ENCODE data around the gene BEX4.
"Not testable (repeated sequence)": the region's sequence is repeated elsewhere in the genome, so short reads cannot be mapped to it uniquely, and the experiment has no call there.

BEX4 gene, protein sequence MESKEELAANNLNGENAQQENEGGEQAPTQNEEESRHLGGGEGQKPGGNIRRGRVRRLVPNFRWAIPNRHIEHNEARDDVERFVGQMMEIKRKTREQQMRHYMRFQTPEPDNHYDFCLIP

DNA sequence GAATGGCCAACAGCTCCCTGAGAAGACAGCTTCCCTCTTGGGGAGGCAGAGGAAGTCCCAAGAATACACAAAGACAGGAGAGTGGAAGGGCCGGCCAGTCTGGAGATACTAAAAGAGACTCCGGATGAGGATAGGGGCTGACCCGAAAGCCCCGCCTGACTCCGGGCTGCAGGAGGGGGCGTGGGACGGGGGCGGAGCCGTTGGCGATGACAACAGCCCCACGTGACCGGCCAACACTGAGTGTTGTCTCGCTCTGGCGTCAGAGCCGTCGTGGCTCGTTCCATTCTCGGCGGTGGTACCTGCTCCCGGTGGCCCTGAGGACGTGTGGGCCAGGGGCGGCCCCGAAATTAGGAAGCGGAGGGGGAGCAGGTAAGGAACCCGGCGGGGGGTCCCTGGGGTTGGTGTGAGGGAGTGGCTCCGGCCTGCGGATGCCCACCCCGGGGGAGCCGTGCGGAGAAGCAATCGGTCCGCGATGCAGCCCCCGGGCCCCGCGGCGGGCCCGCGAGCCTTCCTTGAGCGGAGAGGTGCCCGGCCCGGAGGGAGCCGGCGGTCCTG, at the start of gene BEX4:
Gene BEX4 (plus strand): TSS at position 239 of the 555 bp plus-strand sequence. CDS start 1,046 bp downstream, outside the sequence.
- peak; percentile 47 for DNase-seq

DNA sequence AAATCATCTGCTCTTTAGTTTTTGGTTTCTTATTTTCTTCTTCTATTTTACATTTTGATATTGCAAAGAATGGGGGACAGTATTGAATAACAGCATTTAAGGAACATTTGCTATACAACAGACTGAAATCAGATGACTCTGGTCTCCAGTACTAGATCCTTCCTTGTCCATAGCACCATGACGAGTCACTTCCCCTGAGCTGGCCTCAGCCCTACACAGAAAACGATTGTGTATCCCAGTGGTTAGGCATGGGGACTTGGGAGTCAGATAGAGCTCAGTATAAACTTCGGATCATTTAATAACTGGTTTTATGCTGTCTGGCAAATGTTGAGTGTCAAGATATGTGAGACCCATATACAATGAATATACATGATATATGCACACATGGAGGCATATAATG, 44.7 kb upstream of the BEX4 start:
- DNase-seq: no peak

DNA sequence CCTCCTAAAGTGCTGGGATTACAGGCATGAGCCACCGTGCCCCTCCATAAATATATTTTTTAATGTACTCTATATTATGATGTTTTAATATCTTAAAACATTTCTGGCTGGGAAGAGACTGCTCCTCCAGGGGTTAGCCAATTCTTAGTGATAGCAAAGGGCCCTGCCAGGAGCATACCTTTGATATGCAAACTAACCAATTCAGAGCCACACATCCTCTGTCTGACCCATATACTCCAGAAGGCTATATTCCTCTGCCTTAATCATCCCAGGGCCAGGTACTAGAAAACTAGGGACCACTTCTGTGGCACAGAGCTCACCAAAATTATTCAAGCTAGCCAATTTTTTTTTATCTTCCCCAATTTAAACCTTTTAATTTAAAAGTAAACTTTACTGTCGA, 43.6 kb upstream of the BEX4 start:
- DNase-seq: no peak

DNA sequence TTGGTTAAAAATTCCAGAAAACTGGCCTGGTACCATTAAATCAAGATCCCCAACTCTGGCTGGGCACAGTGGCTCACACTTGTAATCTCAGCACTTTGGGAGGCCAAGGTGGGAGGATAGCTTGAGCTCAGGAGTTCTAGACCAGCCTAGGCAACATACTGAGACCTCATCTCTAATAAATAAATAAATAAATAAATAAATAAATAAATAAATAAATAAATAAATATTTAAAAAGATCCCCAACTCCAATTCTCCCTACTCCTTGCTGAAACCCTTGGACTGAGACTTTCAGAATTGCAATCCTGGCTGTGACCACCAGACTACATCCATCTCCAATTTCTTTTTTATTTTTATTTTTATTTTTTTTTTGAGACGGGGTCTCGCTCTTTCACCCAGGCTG, 39.7 kb upstream of the BEX4 start:
- not testable (repeated sequence) for DNase-seq

DNA sequence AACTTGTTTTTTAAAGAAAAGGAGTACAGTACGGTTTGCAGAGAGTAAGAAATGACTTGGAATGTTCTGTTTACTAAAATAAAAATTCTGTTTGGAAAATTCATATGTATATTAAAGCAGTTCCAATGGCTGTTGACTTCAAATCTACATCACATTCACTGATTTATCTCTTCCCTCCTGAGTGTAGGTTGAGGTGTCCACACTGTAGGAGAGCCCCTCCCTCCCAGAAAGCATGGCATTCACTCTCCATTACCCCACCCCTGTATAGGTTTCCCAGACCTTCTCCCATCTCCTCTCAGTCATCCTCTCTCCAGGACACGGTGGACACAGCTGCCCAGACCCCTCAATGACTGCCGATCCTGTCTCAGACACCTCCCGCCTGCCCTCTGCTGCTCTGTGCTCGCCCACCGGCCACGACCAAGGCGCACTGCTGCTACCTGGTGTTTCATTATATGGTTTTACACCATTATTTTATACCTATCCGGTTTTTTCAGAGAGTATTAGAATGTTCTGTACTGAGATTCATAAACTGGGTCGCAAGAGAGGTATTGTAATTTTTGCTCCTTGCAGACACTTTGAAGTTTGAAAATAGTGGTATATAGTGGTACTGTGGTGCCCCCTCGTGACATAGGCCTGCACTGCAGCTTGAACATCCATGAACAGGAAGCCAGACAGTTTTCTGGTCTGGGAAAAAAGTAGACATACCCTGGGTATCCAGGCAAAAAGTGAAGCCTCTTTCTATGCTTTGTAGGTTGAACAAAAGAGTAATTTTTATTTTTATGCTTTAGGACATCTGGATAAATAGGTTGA, 38.8 kb upstream of the BEX4 start:
- peak; percentile 67 for DNase-seq

DNA sequence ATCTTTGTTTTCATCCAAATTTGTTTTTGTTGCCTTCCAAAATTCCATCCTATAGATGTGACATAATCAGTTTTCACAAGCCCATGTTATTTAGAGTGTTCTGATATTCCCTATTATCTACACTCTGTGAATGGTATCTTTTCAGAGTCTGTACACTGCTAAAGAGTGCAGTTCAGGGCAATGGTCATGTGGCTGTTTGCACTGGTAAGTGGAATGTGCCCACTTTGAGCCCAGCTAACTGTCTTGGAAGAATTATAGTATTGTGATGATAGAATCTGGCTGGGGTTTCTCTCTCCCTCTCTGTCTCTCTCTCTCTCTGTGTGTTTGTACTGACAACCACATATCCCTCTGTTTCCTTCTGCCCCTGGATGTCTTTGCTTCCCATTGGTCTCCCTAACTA, 37.4 kb upstream of the BEX4 start:
- no peak for DNase-seq

DNA sequence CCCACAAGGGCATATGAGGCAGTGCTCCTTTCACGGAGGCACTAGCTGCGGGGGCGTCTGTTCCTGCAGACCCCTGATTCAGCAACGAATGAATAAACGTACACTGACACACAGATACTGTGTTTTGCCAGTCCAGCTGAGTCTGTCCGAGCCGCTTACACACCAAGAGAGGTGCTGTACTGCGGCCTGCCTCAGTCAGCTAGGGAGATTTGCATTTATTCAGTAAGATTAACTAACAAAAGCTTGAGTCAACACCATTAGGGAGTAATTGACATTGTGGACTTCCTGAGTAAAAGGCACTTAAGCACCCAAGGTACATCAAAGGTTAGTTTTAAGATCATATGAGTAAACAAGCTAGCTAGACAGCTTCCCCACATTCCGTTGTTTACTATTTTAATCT, 31.0 kb upstream of the BEX4 start:
- no peak for DNase-seq

DNA sequence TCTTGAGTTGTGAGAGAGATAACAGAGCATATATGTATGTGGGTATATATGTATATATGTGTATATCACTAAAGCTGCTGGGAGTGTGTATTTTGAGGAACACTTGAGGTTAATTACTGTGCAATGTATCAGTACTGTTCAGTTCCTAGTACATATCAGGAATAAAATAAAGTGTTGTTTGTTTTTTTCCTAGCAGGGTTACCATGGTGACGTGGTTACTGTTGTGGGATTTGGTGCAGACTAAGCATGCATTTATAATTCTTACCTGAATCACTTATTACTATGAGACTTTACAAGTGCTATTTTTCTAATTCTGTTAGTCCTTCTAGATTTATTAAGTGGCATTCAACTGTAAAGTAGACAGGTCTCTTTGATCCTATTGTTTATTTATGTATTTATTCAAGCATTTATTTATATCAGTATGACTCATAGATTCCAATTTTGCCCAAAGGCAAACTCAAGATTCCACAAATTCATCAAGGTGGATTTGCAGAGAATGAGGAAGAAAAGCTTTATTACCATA, 26.9 kb upstream of the BEX4 start:
- DNase-seq: no peak

DNA sequence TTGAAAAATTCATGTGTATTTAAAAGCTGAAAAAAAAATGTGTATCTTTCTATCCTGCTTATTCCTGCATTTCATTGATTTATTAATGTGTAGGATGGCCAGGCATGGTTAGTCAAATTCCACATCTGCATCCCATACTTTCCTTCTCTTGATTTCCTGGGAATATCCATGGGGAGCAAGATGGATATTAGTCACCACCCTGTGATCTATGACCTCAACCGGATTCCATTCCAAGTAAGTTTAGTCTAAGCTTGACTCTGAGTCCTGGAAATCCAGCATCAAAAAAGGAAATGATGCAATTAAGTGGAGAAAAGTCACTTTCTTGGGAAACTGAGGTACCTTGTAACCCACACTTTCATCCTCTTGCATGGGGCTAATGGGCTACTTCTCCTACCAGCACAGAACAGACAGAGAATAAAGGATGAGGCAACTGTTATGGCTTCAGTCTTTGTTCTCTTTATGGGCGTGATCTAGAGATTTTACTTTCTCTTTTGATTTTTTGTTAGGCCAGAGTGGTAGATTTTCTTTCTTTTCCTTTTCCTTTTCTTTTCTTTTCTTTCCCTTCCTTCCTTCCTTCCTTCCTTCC, 17.1 kb upstream of the BEX4 start:
- DNase-seq: no peak

DNA sequence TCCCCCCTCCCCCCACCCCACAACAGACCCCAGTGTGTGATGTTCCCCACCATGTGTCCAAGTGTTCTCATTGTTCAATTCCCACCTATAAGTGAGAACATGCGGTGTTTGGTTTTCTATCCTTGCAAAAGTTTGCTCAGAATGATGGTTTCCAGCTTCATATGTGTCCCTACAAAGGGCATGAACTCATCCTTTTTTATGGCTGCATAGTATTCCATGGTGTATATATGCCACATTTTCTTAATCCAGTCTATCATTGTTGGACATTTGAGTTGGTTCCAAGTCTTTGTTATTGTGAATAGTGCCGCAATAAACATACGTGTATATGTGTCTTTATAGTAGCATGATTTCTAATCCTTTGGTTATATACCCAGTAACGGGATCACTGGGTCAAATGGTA, 16.2 kb upstream of the BEX4 start:
- DNase-seq: not testable (repeated sequence)

DNA sequence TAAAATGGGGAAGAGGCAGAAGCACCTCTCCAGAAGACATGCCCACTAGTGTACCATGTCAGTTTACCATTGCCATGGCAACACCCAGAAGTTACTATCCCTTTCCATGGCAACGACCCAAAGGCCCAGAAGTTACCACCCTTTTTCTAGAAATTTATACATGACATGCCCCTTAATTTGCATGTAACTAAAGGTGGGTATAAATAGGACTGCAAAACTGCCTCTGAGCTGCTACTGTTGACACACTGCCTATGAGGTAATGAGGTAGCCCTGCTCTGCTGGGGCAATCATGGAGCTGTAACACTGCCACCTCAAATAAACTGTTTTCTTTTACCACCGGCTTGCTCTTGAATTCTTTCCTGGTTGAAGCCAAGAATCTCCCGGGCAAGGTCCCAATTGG, 13.9 kb upstream of the BEX4 start:
- DNase-seq: no peak

DNA sequence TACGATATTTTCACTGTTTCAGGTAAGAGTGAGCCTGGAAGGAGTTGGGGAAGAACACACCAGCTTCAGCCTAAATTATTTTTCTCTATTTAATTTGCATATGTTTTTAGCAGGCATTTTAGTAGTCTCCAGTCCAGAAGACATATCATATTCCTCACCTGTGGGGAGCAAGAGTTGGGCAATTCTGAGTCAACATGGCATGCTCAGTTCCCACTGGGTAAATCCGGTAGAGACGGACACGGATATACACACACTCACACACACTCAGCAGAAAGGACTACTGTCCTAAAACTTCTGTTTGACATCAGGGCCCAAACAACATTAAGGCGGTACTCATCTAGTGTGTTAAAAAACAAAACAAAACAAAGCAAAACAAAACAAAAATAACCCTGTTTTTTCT, 4.9 kb upstream of the BEX4 start:
- no peak for DNase-seq

DNA sequence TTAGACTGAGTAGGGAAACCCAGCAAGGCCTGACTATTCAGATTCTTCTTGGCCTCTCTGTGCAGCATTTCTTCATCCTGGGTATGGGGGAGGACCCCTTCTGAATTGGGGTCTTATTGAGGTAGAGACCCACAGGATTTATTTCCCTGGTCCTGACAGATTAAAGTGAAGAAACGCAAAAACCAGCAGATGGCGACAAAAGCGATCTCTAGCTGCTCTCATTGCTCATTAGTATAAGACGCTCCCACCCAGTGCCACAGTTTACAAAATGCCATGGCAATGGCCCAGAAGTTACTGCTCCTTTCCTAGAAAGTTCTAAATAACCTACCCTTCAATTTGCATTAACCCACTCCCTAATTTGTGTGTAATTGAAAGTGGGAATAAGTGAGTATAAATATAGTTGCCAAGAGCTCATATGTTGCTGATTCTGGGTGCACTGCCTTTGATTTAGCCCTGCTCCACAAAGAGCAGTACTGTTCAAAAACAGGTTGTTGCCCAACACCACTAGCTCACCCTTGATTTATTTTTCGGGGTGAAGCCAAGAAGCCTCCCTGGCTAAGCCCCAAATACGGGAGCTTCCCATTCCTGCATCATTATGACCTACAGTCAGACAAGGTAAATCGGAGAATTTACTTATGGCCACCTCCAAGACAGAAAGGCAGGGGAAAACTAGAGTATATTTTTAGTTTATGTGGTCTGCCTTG, 3.7 kb upstream of the BEX4 start:
- peak; percentile 48 for DNase-seq

DNA sequence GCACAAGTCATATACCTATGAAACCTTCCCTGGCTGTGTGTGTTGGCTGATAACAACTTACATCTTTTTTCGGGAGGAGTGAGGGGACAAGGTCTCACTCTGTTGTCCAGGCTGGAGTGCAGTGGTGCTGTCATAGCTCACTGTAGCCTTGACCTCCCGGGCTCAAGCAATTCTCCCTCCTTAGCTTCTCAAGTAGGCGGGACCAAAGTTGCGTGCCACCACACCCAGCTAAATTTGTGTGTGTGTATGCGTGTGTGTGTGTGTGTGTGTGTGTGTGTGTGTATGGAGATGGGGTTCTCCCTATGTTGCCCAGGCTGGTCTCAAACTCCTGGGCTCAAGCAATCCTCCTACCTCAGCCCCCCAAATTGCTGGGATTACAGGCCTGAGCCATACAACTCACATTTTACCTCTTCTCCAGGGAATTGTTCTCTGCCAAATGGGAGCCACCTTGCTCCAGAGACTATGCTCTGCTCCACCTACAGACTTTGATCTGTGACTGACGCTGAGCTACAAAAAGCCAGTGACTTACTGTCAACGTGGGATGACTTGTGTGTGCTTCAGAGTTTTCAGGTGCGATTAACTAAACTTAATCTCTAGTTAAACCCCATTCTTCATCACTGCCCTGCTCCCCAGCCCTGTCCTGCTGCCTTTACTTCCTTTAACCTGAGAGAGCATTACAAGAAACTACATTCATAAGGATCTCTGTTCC, 2.0 kb upstream of the BEX4 start:
- DNase-seq: no peak

DNA sequence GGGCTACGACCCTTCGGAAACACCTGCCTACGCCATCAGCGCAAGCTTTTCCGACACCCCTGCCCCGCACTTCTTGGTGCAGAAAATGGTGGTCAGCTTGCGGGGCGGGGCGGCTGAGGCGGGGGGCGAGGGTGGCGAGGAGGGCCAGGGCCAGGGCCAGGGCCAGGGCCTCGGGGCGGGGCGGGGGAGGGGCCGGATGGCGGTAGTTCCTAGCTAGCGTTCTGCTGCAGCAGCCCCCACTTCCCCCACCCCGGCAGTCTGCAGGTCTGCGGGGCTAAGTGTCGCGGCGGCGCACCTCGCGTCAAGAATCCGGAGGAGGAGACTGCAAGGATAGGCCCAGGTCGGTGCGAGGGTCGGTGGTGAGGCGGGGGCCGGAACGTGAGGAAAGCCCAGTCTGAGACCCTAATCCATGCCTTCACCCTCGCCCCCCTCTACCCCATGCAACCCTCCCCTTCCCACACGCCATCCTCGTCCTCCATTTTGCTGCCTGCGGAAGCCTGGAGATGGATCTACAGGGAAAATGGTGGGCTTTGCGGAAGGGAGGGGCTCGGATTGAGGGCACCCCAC, 600 bp downstream of the BEX4 start:
- no peak for DNase-seq

DNA sequence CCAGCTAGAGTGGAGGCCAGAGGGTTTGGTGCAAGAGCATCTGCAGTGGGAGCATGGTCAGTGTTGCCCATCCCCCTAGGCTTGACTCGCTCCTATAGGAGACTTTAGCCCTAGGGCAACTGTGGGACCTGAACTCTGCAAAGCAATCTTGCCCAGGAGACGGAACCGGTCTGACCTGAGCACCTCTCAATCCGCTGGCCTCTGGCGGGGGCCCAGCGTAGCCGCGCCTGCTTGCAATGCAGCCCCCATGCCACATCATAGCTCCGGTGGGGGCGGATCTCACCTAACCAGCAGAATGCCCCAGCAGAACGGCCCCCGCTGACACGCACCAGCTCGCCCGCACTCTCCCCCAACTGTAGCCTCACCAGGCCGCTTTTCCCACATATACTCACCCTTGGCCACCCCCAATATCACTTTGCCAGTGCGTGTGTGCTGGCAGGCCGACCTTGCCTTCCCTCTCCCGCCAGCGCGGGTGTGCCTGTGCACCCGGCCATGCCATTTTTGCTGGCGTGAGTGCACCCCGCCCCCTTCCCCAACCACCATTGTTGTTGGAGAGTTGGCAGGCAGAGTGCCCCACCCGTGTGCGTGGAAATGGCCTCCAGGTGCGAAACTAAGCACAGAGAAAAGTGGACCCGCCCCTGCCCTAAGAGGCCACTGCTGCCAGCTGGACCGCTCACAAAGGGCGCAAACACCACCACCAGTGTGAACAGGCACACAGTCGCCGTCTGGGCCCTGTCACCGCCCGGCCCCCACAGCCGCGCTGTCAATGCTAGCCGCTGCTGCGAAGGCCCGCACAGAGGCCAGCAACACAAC, 5.8 kb downstream of the BEX4 start:
- no peak for DNase-seq

DNA sequence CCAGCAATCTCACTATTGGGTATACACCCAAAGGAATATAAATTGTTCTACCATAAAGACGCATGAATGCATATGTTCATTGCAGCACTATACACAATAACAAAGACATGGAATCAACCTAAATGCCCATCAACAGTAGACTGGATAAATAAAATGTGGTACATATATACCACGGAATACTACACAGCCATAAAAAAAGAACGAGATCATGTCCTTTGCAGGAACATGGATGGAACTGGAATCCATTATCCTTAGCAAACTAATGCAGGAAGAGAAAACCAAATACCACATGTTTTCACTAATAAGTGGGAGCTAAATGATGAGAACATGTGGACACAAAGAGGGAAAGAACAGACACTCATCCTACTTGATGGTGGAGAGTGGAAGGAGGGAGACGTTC, 11.0 kb downstream of the BEX4 start:
- not testable (repeated sequence) for DNase-seq

DNA sequence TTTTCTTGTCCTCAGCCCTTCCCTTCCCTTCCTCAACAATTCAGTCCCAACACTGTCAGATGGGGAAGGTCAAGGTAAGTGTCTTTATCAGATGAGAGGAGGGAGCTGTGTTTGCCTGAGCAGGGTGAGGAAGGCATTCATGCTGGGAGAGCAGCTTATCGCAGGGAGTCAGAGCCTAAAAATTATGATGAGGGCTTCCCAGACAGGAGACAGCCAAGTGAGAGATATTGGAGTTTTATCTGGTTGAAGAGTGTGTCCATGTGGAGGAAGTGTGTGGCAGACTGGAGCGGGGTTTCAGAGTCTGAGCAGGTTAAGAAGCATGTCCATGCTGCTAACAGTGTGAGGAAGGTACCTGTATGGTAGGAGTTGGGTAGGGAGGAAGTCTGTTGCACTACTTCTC, 18.4 kb downstream of the BEX4 start:
- no peak for DNase-seq

DNA sequence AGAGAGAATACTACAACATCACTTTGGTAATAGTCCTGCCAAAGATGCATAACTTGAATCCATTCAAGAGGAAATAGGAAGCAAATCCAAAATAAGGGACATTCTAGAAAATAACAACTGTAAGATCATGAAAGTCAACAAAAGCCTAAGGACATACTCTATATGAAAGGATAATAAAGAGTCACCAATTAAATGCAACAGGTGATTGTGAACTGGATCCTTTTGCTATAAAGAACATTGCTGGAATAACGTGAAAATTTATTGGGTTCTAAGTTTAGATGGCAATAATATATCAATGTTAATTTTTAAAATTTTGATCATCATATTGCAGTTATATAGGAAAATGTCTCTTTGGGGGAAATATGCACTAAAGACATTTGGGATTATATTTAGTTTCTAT, 20.0 kb downstream of the BEX4 start:
- DNase-seq: no peak

DNA sequence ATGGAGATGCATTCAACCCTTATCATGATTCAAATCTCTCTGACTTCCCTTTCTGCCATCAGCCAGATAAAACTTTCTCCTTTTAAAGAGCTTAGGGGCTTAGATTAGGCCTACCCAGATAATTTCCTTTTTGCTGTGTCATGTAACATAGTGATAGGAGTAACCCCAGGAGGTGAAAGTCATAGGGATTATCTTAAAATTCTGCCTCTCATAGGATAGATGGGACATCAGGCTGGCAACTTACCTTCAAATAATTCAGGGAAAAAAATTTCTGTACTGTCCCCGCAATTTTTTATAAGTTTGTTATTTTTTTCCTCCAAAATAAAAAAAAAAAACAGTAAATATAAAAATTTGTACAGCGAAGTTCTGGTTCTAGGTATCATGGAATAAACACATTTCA, 20.7 kb downstream of the BEX4 start:
- DNase-seq: not testable (repeated sequence)

DNA sequence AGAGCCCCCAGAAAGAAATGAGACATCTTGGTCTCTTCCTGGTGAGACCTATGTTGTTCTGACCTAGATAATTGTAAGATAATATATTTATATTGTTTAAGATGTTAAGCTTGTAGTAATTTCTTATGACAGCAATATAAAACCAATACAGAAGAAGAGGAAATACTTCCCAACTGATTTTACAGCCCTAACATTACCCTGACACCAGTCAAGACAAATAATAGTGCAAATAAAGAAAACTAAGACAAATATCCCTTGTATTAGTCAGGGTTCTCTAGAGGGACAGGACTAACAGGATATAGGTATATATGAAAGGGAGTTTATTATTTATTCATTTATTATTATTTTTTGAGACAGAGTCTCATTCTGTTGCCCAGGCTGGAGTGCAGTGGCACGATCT, 21.4 kb downstream of the BEX4 start:
- no peak for DNase-seq
